Measurements from ENCODE around the gene CDH15. TPM values are rescaled to one million over a fixed set of nuclear protein-coding genes. Genes with fewer than 3 reads are reported as not detected.

Gene CDH15, protein sequence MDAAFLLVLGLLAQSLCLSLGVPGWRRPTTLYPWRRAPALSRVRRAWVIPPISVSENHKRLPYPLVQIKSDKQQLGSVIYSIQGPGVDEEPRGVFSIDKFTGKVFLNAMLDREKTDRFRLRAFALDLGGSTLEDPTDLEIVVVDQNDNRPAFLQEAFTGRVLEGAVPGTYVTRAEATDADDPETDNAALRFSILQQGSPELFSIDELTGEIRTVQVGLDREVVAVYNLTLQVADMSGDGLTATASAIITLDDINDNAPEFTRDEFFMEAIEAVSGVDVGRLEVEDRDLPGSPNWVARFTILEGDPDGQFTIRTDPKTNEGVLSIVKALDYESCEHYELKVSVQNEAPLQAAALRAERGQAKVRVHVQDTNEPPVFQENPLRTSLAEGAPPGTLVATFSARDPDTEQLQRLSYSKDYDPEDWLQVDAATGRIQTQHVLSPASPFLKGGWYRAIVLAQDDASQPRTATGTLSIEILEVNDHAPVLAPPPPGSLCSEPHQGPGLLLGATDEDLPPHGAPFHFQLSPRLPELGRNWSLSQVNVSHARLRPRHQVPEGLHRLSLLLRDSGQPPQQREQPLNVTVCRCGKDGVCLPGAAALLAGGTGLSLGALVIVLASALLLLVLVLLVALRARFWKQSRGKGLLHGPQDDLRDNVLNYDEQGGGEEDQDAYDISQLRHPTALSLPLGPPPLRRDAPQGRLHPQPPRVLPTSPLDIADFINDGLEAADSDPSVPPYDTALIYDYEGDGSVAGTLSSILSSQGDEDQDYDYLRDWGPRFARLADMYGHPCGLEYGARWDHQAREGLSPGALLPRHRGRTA
- total RNA-seq (2014; rRNA removed), result 1.5 and 1.9 TPM in 2 replicates
- percentile 35 among the genes with signal in this experiment for Bru-seq, nascent RNA
- BruChase-seq, experiment 1, labeled RNA remaining after a 6-hour chase, result percentile 32 among the genes with signal in this experiment
- BruChase-seq, experiment 2, labeled RNA remaining after a 2-hour chase, result percentile 21 among the genes with signal in this experiment
- long read RNA-seq, partial matches to known transcripts, result 9 of 11 reads
- long read RNA-seq, other reads (novel, unspliced or antisense), result 2 of 11 reads

DNA sequence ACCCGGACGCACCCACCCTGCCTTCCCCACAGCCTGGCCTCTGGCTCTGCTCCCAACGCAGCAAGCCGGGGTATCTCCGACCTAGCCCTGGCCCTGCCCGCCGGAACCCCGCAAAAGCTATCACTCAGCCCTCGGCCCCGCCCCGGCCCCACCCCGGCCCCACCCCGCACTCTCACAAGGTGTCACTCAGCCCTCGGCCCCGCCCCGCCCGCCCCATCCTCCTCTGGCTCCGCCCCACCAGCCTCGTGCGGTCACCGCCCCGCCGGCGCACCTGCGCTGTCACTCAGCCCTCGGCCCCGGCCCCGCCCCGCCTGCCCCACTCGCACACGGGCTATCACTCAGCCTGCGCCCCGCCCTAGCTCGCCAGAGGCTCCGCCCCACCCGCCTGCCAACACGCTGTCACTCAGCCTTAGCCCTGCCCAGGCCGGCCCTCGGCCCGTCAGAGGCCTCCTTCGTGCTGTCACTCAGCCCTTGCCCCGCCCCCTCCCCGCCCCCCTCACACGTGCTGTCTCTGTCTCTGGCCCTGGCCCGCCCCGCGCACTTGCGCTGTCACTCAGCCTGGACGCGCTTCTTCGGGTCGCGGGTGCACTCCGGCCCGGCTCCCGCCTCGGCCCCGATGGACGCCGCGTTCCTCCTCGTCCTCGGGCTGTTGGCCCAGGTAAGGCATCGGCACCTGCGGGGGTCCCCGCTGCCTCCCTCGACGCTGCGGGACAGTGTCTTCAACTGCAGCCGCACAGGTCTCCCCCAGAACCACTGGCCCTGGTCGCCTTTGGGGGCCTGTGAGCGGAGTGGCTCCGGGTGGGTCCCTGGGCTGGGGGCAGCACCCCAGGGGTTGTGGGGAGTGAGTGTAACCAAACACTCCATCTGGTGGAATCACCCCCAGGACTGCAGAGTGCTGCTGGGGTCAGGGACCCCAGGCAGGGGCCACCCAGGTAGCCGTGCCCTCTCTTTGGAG lies at the start of gene CDH15:
CDH15 (plus strand) TSS at position 533 of the 955 bp plus-strand sequence; CDS start at position 617, 84 bp downstream.
- Histone ChIP-seq H3K27ac (ENCODE audit: low read length) (no peak within 1 kb of the TSS), H3K79me2 (ENCODE audit: low read length) (no peaks in the 10 kb centered on the region), H3K9ac (ENCODE audit: low read length) (no peak within 1 kb of the TSS), H3K27me3 (ENCODE audit: low read length) (no peaks in the 10 kb centered on the region), H2AFZ (ENCODE audit: low read length) (peak within 1 kb of the TSS; percentile 86), H3K9me3 (ENCODE audit: low read length) (no peaks in the 10 kb centered on the region), H3K36me3 (ENCODE audit: low read depth, low read length) (no peaks in the 10 kb centered on the region), H3K9me2 (replicated peaks; ENCODE audit: low read length) (no peaks in the 10 kb centered on the region), H3K4me1 (ENCODE audit: insufficient read depth, low read length) (peaks cover 9% of the 10 kb centered on the region; the same call in 1 of the 2 replicates), H4K20me1 (ENCODE audit: low read length) (no peaks in the 10 kb centered on the region), H3F3A (ENCODE audit: low read length, unreplicated experiment) (no peaks in the 10 kb centered on the region), H3K4me2 (ENCODE audit: low read length) (peak within 1 kb of the TSS; percentile 90), H3K4me3 (ENCODE audit: low read length) (peak within 1 kb of the TSS; percentile 63)
- BruUV-seq (replicated peaks), result no TSS peak
- DNase-seq, result peak; percentile 94
- POLR2A ChIA-PET (ENCODE audit: unreplicated experiment), result interaction anchor here (0.6 kb wide), 1 partner anchor 21 kb away, joined by 6 read pairs; no protein-coding TSS in a partner anchor
- CTCF ChIA-PET, result interaction anchor here (0.7 to 0.8 kb wide), 2 partner anchors 42 to 434 kb away, joined by 3 to 4 read pairs; no protein-coding TSS in a partner anchor
- peak; percentile 90 for ATAC-seq
- TF ChIP-seq, protein P1, sequence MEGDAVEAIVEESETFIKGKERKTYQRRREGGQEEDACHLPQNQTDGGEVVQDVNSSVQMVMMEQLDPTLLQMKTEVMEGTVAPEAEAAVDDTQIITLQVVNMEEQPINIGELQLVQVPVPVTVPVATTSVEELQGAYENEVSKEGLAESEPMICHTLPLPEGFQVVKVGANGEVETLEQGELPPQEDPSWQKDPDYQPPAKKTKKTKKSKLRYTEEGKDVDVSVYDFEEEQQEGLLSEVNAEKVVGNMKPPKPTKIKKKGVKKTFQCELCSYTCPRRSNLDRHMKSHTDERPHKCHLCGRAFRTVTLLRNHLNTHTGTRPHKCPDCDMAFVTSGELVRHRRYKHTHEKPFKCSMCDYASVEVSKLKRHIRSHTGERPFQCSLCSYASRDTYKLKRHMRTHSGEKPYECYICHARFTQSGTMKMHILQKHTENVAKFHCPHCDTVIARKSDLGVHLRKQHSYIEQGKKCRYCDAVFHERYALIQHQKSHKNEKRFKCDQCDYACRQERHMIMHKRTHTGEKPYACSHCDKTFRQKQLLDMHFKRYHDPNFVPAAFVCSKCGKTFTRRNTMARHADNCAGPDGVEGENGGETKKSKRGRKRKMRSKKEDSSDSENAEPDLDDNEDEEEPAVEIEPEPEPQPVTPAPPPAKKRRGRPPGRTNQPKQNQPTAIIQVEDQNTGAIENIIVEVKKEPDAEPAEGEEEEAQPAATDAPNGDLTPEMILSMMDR (conservative IDR thresholded peaks at IDR 0.05; ENCODE audit: low read depth, low read length), result no peak
- TF ChIP-seq EZH2phosphoT487 (IDR thresholded peaks at IDR 0.05; ENCODE audit: borderline replicate concordance, low read length), result no peak
- no peak for TF ChIP-seq EZH2 (IDR thresholded peaks at IDR 0.05; ENCODE audit: low read length, unreplicated experiment)
- intact Hi-C loops (cut with micrococcal nuclease), result no loop called here

DNA sequence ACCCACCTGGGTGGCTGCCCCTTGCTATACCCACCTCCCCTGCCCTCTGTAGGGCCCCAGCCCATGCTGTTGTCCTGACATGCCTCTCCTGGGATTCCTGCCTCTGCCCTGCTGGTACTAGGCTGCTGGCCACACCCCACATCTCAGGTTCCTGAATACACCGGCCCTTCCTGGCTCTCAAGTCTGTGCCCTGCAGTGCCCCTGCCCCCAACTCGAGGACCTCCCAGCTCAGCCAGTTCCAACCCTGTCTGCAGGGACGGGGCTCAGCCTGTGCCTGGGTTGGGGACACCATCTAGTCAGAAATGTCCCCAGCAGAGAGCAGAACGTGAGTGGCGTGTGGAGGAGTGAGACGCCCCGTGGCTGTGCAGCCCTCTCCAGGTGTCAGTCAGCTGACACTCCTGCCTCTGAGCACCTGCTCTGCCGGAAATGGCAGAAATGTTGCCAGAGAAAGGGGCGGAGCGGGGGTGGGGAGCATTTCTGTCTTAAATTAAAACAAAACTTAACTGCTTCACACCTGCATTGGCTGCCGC lies 49.2 kb upstream of the CDH15 start:
- TF ChIP-seq EZH2phosphoT487 (IDR thresholded peaks at IDR 0.05; ENCODE audit: borderline replicate concordance, low read length), result no peak
- TF ChIP-seq, protein P1 (conservative IDR thresholded peaks at IDR 0.05; ENCODE audit: low read depth, low read length), result no peak
- TF ChIP-seq EZH2 (IDR thresholded peaks at IDR 0.05; ENCODE audit: low read length, unreplicated experiment), result no peak
- Histone ChIP-seq H3K36me3 (ENCODE audit: low read depth, low read length) (peaks cover 13% of the 10 kb centered on the region), H3K79me2 (ENCODE audit: low read length) (no peaks in the 10 kb centered on the region), H3K27ac (ENCODE audit: low read length) (no peak overlapping the region), H3K27me3 (ENCODE audit: low read length) (no peaks in the 10 kb centered on the region), H2AFZ (ENCODE audit: low read length) (no peak overlapping the region), H3K4me1 (ENCODE audit: insufficient read depth, low read length) (no peaks in the 10 kb centered on the region), H3K9me3 (ENCODE audit: low read length) (no peaks in the 10 kb centered on the region), H3K4me3 (ENCODE audit: low read length) (no peak overlapping the region), H4K20me1 (ENCODE audit: low read length) (no peaks in the 10 kb centered on the region), H3K4me2 (ENCODE audit: low read length) (no peak overlapping the region), H3F3A (ENCODE audit: low read length, unreplicated experiment) (no peaks in the 10 kb centered on the region), H3K9ac (ENCODE audit: low read length) (no peak overlapping the region), H3K9me2 (replicated peaks; ENCODE audit: low read length) (no peaks in the 10 kb centered on the region)
- POLR2A ChIA-PET (ENCODE audit: unreplicated experiment), result no interaction called here
- ATAC-seq (no peak), DNase-seq (no peak)
- BruUV-seq (replicated peaks), result no TSS peak
- intact Hi-C loops (cut with micrococcal nuclease), result no loop called here
- CTCF ChIA-PET, result no interaction called here
